Measurements from ENCODE around the gene SOHLH2. TPM values are rescaled to one million over a fixed set of nuclear protein-coding genes. Genes with fewer than 3 reads are reported as not detected.

The SOHLH2 gene
- total RNA-seq, 1 experiment from 2014 or later = not detected

DNA sequence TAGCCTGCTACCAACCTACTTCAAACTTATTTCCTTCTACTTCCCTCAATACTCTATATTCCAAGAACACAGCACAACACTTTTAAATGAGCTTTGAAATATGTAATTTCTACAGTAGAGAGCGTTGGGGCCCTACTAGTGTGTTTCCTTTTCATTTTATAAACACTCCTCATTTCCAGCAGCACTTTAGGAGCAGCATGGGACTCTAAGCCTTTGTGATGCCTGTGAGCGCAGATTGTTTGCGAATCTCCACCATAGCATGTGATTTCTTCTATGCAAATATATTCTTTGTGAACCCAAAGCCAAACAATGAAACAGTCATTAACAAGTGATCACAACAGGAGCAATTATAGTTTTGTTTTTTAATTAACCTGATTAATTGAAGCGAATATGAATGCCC, 3.6 kb downstream of the SOHLH2 start:
- no peak for DNase-seq
- Histone ChIP-seq H4K20me1 (ENCODE audit: insufficient read depth, low read depth, low read length) (no peaks in the 10 kb centered on the region), H3K9me2 (replicated peaks; ENCODE audit: insufficient read depth, low read length) (no peaks in the 10 kb centered on the region), H2AFZ (ENCODE audit: low read length) (no peak overlapping the region), H3K79me2 (ENCODE audit: low read length) (no peaks in the 10 kb centered on the region), H3K9ac (ENCODE audit: low read length) (no peak overlapping the region), H3K4me3 (ENCODE audit: low read length) (no peak overlapping the region), H3K4me2 (ENCODE audit: low read depth, low read length, poor library complexity, severe bottlenecking) (no peak overlapping the region), H3K36me3 (ENCODE audit: insufficient read depth, low read length) (no peaks in the 10 kb centered on the region), H3K27ac (ENCODE audit: low read length) (no peak overlapping the region), H3K27me3 (ENCODE audit: low read length) (no peaks in the 10 kb centered on the region), H3K9me3 (ENCODE audit: low read length) (no peaks in the 10 kb centered on the region), H3K4me1 (ENCODE audit: low read length) (no peaks in the 10 kb centered on the region)

DNA sequence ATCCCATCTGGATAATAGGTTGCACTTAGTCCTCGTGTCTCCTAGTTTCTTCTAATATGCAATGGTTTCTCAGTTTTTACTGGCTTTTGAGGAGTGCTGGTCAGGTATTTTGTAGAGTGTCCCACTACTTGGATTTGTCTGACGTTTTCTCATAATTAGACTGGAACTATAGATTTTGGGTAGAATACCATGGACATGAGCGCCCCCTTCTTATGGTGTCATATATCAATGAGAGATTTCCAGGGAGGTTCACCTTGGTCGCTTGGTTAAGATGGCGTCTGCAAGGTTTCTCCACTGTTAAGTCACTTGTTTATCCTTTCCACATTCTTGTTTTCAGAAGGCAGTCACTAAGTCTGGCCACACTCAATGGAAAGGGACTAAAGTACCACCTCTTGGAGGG, 6.7 kb downstream of the SOHLH2 start:
- H3K27ac ChIP-seq (ENCODE audit: low read length) = no peak overlapping the region
- H2AFZ ChIP-seq (ENCODE audit: low read length) = no peak overlapping the region
- H3K27me3 ChIP-seq (ENCODE audit: low read length) = no peaks in the 10 kb centered on the region
- no peaks in the 10 kb centered on the region for H3K9me2 ChIP-seq (replicated peaks; ENCODE audit: insufficient read depth, low read length)
- no peak overlapping the region for H3K4me2 ChIP-seq (ENCODE audit: low read depth, low read length, poor library complexity, severe bottlenecking)
- H3K36me3 ChIP-seq (ENCODE audit: insufficient read depth, low read length) = no peaks in the 10 kb centered on the region
- H4K20me1 ChIP-seq (ENCODE audit: insufficient read depth, low read depth, low read length) = no peaks in the 10 kb centered on the region
- no peaks in the 10 kb centered on the region for H3K9me3 ChIP-seq (ENCODE audit: low read length)
- no peaks in the 10 kb centered on the region for H3K4me1 ChIP-seq (ENCODE audit: low read length)
- H3K4me3 ChIP-seq (ENCODE audit: low read length) = no peak overlapping the region
- DNase-seq = peak; percentile 55
- H3K79me2 ChIP-seq (ENCODE audit: low read length) = no peaks in the 10 kb centered on the region
- no peak overlapping the region for H3K9ac ChIP-seq (ENCODE audit: low read length)

DNA sequence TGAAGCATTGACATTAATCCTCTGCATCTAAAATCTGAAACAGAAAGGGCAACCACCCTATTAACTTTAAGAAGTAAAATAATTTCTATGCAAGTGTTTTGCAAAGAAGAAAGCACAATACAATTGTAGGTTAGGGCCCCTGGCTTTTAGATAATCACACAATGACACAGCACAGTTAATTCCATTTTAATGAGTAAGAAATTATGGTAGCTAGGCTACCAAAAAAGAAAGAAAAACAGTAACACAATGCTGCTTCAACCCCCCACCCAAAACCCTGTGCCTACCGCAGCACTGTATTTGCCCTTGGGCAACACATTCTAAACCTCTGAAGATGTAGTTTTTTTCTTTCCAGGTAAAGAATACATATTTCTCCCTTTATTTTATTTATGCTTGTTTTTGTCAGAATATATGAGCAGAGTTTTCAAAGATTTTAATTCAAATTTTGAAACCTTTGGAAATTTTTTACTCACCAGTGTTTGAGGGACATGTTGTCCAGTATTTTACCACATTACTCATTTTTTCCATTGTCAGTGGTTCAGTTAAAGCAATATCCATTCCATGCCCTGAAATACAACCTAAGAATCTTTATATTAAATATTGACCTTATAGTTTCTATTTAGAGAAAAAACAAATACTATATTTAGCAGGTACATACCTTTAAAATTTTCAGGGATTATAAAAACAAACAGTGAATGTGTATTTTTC, 21.1 kb downstream of the SOHLH2 start:
- H3K36me3 ChIP-seq (ENCODE audit: insufficient read depth, low read length) = no peaks in the 10 kb centered on the region
- H3K79me2 ChIP-seq (ENCODE audit: low read length) = no peaks in the 10 kb centered on the region
- H3K27ac ChIP-seq (ENCODE audit: low read length) = no peak overlapping the region
- no peaks in the 10 kb centered on the region for H3K9me2 ChIP-seq (replicated peaks; ENCODE audit: insufficient read depth, low read length)
- H4K20me1 ChIP-seq (ENCODE audit: insufficient read depth, low read depth, low read length) = no peaks in the 10 kb centered on the region
- H3K9me3 ChIP-seq (ENCODE audit: low read length) = no peaks in the 10 kb centered on the region
- no peak overlapping the region for H3K9ac ChIP-seq (ENCODE audit: low read length)
- H3K4me2 ChIP-seq (ENCODE audit: low read depth, low read length, poor library complexity, severe bottlenecking) = no peak overlapping the region
- no peak overlapping the region for H2AFZ ChIP-seq (ENCODE audit: low read length)
- H3K4me3 ChIP-seq (ENCODE audit: low read length) = no peak overlapping the region
- H3K4me1 ChIP-seq (ENCODE audit: low read length) = no peaks in the 10 kb centered on the region
- DNase-seq = no peak
- H3K27me3 ChIP-seq (ENCODE audit: low read length) = no peaks in the 10 kb centered on the region

DNA sequence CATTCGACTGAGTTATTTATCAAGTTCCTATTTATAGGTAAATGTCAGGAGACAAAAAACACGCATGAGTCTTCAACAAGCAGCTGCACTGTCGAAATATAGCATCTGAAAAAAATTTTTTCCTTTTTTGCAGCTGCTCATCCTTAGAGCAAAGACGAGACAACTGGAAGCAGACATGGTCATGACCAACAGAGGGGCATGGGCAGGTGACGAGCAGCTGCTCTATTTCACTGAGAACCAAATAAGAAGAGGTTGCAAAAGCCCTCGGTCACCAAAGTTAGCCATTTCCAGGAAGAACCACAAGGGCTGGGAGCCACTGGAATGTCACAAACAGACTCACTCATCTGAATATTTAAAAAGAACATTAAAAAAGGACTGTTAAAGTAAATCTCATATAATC, 22.2 kb downstream of the SOHLH2 start:
- H3K9me3 ChIP-seq (ENCODE audit: low read length) = no peaks in the 10 kb centered on the region
- no peaks in the 10 kb centered on the region for H3K79me2 ChIP-seq (ENCODE audit: low read length)
- no peak overlapping the region for H3K27ac ChIP-seq (ENCODE audit: low read length)
- H3K4me2 ChIP-seq (ENCODE audit: low read depth, low read length, poor library complexity, severe bottlenecking) = no peak overlapping the region
- H3K4me3 ChIP-seq (ENCODE audit: low read length) = no peak overlapping the region
- no peaks in the 10 kb centered on the region for H4K20me1 ChIP-seq (ENCODE audit: insufficient read depth, low read depth, low read length)
- no peak overlapping the region for H2AFZ ChIP-seq (ENCODE audit: low read length)
- no peaks in the 10 kb centered on the region for H3K9me2 ChIP-seq (replicated peaks; ENCODE audit: insufficient read depth, low read length)
- DNase-seq = peak; percentile 14
- H3K27me3 ChIP-seq (ENCODE audit: low read length) = no peaks in the 10 kb centered on the region
- H3K9ac ChIP-seq (ENCODE audit: low read length) = no peak overlapping the region
- no peaks in the 10 kb centered on the region for H3K36me3 ChIP-seq (ENCODE audit: insufficient read depth, low read length)
- no peaks in the 10 kb centered on the region for H3K4me1 ChIP-seq (ENCODE audit: low read length)

DNA sequence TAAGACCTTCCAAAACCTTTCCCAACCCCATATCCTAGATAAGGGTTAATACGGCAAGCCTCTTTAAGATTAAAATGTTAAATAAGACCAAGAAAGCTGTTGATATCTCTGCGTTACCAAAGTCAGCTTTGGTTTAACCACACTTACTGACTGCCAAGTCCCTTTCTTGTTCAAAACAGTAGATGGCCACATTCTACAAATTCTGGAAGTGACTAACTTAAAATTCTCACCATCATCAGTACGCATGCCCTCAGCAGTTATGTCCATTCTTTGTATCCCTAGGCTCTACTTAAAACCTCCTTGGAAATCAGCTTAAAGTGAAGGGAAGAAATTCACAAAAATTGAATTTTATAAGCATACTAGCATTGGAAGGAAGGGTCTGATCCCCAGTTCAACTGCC, 23.6 kb downstream of the SOHLH2 start:
- H3K36me3 ChIP-seq (ENCODE audit: insufficient read depth, low read length) = no peaks in the 10 kb centered on the region
- no peaks in the 10 kb centered on the region for H3K79me2 ChIP-seq (ENCODE audit: low read length)
- H3K9ac ChIP-seq (ENCODE audit: low read length) = no peak overlapping the region
- no peaks in the 10 kb centered on the region for H3K9me2 ChIP-seq (replicated peaks; ENCODE audit: insufficient read depth, low read length)
- no peaks in the 10 kb centered on the region for H3K9me3 ChIP-seq (ENCODE audit: low read length)
- H4K20me1 ChIP-seq (ENCODE audit: insufficient read depth, low read depth, low read length) = no peaks in the 10 kb centered on the region
- H3K4me3 ChIP-seq (ENCODE audit: low read length) = no peak overlapping the region
- no peak overlapping the region for H2AFZ ChIP-seq (ENCODE audit: low read length)
- no peaks in the 10 kb centered on the region for H3K27me3 ChIP-seq (ENCODE audit: low read length)
- H3K4me2 ChIP-seq (ENCODE audit: low read depth, low read length, poor library complexity, severe bottlenecking) = no peak overlapping the region
- H3K27ac ChIP-seq (ENCODE audit: low read length) = no peak overlapping the region
- H3K4me1 ChIP-seq (ENCODE audit: low read length) = no peaks in the 10 kb centered on the region
- DNase-seq = peak; percentile 17

DNA sequence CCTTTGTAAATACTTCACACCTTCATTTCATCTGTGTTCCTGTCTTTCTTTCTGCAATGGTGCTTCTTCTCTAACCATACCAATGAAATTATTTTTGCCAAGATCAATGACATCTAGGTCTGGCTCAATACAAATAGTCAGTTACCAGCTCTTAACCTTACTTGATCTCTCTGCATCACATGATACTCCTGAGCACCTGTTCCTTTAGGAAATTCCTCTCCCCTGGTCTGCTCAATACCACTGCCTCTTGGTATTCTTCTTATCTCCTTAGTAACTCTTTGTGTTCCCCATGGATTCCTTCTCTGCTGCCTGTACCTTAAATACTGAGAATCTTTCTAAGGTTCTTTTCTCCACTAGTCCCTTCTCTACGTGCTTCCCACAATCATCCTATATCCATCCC, 25.9 kb downstream of the SOHLH2 start:
- no peak overlapping the region for H3K27ac ChIP-seq (ENCODE audit: low read length)
- H3K36me3 ChIP-seq (ENCODE audit: insufficient read depth, low read length) = no peaks in the 10 kb centered on the region
- no peaks in the 10 kb centered on the region for H4K20me1 ChIP-seq (ENCODE audit: insufficient read depth, low read depth, low read length)
- DNase-seq = no peak
- no peaks in the 10 kb centered on the region for H3K79me2 ChIP-seq (ENCODE audit: low read length)
- no peak overlapping the region for H3K9ac ChIP-seq (ENCODE audit: low read length)
- H3K27me3 ChIP-seq (ENCODE audit: low read length) = no peaks in the 10 kb centered on the region
- no peaks in the 10 kb centered on the region for H3K9me2 ChIP-seq (replicated peaks; ENCODE audit: insufficient read depth, low read length)
- H3K4me2 ChIP-seq (ENCODE audit: low read depth, low read length, poor library complexity, severe bottlenecking) = no peak overlapping the region
- H3K4me1 ChIP-seq (ENCODE audit: low read length) = no peaks in the 10 kb centered on the region
- no peaks in the 10 kb centered on the region for H3K9me3 ChIP-seq (ENCODE audit: low read length)
- H2AFZ ChIP-seq (ENCODE audit: low read length) = no peak overlapping the region
- H3K4me3 ChIP-seq (ENCODE audit: low read length) = no peak overlapping the region

DNA sequence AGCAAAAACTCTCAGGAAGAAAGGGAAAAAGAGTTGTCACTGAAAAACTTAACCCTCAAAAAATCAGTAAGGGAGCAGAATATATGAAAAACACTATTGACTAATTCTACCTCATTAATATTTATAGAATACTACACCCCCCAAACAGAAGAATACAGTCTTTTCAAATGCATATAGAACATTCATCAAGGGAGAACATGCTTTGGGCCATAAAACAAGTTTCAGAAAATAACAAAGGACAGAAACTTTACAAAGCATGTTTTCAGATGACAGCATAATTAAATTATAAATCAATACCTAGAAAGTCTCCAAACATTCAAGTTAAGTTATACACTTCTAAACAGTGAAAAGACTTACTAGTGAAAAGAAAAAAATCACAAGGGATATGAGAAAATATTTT, 30.5 kb downstream of the SOHLH2 start:
- Histone ChIP-seq H2AFZ (ENCODE audit: low read length) (no peak overlapping the region), H3K27ac (ENCODE audit: low read length) (no peak overlapping the region), H3K4me2 (ENCODE audit: low read depth, low read length, poor library complexity, severe bottlenecking) (no peak overlapping the region), H3K4me3 (ENCODE audit: low read length) (no peak overlapping the region), H3K9ac (ENCODE audit: low read length) (no peak overlapping the region), H4K20me1 (ENCODE audit: insufficient read depth, low read depth, low read length) (no peaks in the 10 kb centered on the region), H3K9me2 (replicated peaks; ENCODE audit: insufficient read depth, low read length) (no peaks in the 10 kb centered on the region), H3K36me3 (ENCODE audit: insufficient read depth, low read length) (no peaks in the 10 kb centered on the region), H3K4me1 (ENCODE audit: low read length) (no peaks in the 10 kb centered on the region), H3K79me2 (ENCODE audit: low read length) (no peaks in the 10 kb centered on the region), H3K27me3 (ENCODE audit: low read length) (no peaks in the 10 kb centered on the region), H3K9me3 (ENCODE audit: low read length) (no peaks in the 10 kb centered on the region)
- no peak for DNase-seq

DNA sequence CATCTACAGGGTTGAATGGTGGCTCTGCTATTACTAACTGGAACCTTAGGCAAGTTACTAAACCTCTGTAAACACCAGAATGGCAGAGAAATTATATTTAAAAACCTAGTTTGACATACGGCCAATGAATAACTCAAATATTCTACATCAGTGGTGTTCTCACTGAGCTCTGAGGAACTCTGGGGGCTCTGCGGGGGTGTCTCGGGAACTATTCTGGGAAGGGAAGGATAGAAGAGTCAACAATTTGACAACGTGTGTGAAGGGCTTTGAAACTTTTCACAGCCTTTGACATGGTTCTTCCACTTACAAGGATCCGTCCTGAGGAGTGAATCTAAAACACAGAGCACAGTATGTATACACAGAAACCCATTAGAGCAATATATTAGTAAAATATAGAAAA, 38.7 kb downstream of the SOHLH2 start:
- no peaks in the 10 kb centered on the region for H3K4me1 ChIP-seq (ENCODE audit: low read length)
- no peaks in the 10 kb centered on the region for H3K9me2 ChIP-seq (replicated peaks; ENCODE audit: insufficient read depth, low read length)
- no peaks in the 10 kb centered on the region for H3K36me3 ChIP-seq (ENCODE audit: insufficient read depth, low read length)
- H3K4me2 ChIP-seq (ENCODE audit: low read depth, low read length, poor library complexity, severe bottlenecking) = no peak overlapping the region
- H4K20me1 ChIP-seq (ENCODE audit: insufficient read depth, low read depth, low read length) = no peaks in the 10 kb centered on the region
- no peak for DNase-seq
- no peak overlapping the region for H3K9ac ChIP-seq (ENCODE audit: low read length)
- H3K9me3 ChIP-seq (ENCODE audit: low read length) = no peaks in the 10 kb centered on the region
- no peak overlapping the region for H3K27ac ChIP-seq (ENCODE audit: low read length)
- H3K27me3 ChIP-seq (ENCODE audit: low read length) = no peaks in the 10 kb centered on the region
- H3K4me3 ChIP-seq (ENCODE audit: low read length) = no peak overlapping the region
- no peak overlapping the region for H2AFZ ChIP-seq (ENCODE audit: low read length)
- no peaks in the 10 kb centered on the region for H3K79me2 ChIP-seq (ENCODE audit: low read length)

DNA sequence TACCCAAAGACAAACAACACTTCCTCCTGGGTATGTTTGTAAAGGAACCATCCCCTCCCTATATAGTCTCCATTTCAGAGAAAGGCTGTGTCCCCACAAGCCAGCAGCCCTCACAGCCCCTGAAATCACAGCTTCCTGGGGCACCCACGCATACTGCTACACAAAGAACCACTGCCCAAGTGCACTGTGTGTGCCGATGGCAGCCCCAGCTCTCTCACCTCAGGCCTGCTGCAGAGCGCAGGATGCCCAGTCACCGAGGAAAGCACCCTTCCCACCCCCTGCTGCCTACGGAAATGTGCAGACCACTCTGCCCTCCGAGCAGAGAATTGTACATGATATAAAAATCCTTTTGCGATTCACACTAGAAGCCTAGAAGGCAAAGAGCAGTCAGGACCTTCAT, 39.4 kb downstream of the SOHLH2 start:
- Histone ChIP-seq H3K4me1 (ENCODE audit: low read length) (no peaks in the 10 kb centered on the region), H3K27ac (ENCODE audit: low read length) (no peak overlapping the region), H3K79me2 (ENCODE audit: low read length) (no peaks in the 10 kb centered on the region), H3K4me3 (ENCODE audit: low read length) (no peak overlapping the region), H3K9ac (ENCODE audit: low read length) (no peak overlapping the region), H3K9me3 (ENCODE audit: low read length) (no peaks in the 10 kb centered on the region), H3K27me3 (ENCODE audit: low read length) (no peaks in the 10 kb centered on the region), H3K4me2 (ENCODE audit: low read depth, low read length, poor library complexity, severe bottlenecking) (no peak overlapping the region), H2AFZ (ENCODE audit: low read length) (no peak overlapping the region), H3K36me3 (ENCODE audit: insufficient read depth, low read length) (no peaks in the 10 kb centered on the region), H3K9me2 (replicated peaks; ENCODE audit: insufficient read depth, low read length) (no peaks in the 10 kb centered on the region), H4K20me1 (ENCODE audit: insufficient read depth, low read depth, low read length) (no peaks in the 10 kb centered on the region)
- no peak for DNase-seq

All from Karpas-422 (cell line).